ENCODE data around the gene SNTN.
"Not testable (repeated sequence)": the region's sequence is repeated elsewhere in the genome, so short reads cannot be mapped to it uniquely, and the experiment has no call there.

The SNTN gene

DNA sequence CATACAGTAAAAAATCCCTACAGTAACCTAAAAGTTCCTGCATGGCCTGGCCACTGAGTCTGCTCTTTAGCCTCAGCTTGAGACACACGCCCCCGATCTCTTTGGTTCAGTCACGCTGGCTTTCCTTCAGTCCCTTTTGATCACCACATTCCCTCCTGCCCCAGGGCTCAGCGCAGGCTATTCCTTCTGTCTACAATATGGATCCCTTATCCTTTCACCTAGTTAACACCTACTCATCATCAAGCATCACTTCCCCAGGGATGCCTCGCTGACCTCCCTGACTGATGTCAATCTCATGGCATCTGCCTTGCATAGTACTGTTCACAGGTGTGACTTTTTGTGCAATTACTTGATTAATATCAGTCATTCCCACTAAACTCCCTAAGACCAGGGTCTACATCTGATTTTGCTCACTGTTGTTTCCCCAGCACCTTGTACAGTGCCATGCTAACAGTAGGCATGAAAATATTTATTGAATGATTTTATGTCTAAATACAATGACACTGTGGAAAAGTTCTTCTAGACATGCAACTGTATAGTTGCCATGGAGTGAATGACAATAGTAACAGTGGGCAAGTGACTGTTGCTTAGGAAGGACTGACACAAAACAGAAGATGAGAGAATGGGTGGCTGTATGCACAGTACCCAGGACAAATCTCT lies at the start of gene SNTN:
SNTN (plus strand) TSS at position 610 of the 660 bp plus-strand sequence; CDS start at position 623, 13 bp downstream.
- DNase-seq (ENCODE audit: low read depth) = no peak

DNA sequence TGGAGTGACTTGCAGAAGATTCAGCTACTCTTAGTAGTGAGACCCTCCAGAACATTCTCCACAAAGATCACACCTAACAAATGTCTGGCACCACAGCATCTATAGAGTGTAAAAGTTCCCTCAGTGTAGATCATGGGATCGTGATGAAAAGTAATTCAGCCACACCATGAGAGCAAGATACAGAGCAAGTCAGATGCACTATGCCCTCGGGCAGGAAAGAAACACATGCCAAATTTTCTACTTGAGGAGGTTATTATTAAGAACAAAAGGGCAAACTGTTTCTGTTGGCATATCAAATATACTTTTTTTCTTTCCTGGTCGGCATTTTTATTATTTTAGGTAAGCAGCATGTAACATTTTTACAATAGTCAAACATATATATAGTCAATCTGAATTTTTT lies 44.8 kb upstream of the SNTN start:
- DNase-seq (ENCODE audit: low read depth) = no peak

DNA sequence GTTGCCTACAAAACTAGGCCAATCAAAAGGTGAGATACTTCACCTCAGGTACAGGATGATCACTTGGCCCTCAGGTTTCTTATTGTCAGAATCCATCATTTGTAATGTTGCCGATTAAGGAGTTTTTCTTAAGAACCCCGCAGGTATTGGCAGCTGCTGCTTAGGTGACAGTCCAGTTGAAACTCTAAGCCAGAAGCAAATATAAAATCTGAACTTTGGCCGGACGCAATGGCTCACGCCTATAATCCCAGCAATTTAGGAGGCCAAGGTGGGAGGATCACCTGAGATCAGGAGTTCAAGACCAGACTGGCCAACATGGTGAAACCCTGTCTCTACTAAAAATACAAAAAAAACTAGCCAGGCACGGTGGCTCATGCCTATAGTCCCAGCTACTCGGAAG lies 43.1 kb upstream of the SNTN start:
- no peak for DNase-seq (ENCODE audit: low read depth)

DNA sequence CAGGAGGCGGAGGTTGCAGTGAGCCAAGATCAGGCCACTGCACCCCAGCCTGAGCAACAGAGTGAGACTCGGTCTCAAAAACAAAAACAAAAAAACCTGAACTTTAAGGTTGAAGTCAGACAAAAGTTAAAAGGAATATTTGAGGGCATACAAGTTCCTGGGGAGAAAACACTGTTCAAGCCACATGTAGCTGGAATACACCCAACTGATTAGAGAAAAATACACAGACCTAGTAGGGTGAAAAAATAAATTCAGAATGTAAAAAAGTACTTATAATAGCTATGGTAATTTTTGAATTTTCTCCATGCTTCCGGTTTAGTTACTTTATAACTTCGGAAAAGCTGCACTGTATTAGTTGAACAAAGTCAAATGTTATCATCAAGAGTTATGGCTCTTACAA lies 42.6 kb upstream of the SNTN start:
- no peak for DNase-seq (ENCODE audit: low read depth)

DNA sequence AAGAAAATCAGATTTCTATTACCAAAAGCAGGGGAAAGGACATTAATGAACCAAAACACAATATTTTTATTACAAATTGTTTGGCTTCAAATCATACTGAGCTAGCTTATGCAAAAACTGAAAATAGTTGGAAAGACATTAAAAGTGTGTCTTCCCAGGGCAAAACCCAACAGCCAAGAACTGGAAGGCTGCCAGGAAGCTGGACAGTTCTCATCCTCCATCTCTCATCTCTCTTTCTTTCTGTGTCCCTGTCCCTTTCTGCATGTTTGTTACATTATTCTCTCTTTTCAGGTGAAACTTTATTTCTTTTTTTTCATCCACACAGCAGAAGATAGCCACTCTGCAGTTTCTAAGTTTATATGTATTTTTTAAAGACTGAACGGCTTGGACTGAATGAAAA lies 41.1 kb upstream of the SNTN start:
- DNase-seq (ENCODE audit: low read depth) = no peak

DNA sequence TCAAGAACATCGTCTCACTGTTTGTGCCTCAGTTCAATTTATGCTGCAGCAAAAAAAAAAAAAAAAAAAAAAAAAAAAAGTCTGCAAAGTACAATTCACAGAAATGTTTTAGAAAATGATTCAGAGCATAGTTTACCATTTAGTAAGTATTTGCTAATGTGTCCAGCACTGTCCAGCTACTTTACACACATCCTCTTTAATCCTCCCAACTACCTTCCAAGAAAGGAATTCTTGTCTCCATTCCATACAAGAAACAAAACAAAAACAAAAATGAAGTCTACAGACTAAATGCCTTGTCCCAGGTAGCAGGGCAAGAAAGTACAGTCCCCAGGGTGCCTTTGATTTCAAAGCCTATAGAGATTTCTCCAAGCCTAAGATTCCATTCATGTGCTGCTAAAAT lies 38.9 kb upstream of the SNTN start:
- peak; percentile 51 for DNase-seq (ENCODE audit: low read depth)

DNA sequence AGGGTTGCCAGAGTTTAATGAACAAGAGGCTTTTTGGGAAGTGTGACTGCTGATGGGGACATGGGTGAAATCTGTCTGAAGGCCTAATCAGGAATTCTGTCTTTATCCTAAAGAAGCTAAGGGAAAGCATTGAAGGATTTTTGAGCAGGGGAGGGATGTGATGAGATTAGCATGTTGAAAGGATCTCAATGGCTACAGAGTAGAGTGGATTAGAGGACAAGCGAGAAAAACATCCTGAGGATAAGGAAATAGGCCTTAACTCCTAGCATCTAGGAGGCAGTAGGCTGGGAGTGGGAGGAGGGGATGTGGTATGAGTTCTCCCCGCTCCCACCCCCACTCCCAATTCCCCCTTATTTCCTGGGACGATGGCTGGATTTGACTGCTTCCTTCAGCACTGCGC lies 35.1 kb upstream of the SNTN start:
- no peak for DNase-seq (ENCODE audit: low read depth)

DNA sequence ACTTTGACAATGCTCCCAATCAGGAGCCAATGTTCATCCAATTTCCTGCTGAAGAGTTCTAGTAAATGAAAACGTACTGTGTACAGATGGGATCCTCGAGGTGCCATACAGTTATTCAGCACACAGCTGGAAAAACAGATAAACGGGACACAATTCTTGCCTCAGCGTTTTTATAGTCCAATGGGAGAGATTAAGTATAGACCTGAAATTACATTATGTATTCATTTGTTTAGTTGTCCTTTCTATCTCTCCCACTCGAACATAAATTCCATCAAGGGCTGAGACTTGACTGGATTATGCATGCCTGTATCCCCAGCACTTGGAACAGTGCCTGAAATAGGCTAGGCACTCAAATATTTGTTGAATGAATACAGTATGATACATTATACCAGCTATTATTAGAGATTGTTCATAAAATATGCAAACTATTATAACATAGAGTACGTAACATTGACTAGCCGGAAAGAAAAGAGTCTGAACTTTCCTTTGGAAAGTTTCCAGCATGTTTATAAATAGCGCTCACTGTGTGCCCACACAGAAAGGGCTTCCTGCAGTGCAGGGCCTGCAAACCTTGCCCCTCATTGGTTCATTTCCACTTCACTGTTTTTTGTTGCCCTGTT lies 27.4 kb upstream of the SNTN start:
- peak; percentile 91 for DNase-seq (ENCODE audit: low read depth)

DNA sequence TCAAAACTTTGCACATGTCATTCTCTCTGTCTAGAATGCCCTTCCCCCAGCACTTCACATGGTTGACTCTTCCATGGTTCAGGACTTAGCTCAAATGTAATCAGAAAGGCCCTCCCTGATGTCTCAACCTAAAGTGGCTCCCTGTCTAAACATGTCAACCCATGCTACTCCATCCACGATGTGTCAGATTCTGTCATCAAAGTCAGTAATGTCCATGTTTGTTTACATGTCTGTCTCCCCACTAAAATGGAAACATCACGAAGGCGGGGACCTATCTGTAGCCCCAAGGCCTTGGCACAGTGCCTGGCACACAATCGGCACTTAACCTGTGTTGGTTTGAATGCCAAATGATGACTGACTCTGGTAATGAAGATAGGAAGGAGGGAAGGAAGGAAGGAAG lies 20.8 kb upstream of the SNTN start:
- DNase-seq (ENCODE audit: low read depth) = no peak

DNA sequence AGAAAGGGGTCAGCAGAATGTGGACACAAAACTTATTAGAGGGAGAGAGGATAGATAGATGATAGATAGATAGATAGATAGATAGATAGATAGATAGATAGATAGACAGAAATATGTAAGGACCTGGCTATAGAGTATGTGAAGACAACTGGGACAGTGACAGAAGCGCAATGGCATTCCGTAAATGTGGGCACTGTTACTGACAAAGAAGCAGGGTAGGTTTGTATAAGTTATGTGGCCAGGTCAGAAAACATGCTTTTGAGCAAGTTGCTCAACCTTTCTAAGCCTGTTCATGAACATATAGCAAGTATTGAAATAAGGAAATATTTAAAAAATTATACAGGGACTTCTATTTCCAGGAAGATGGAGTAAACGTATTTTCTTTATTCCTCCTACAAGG lies 17.3 kb upstream of the SNTN start:
- DNase-seq (ENCODE audit: low read depth) = no peak

DNA sequence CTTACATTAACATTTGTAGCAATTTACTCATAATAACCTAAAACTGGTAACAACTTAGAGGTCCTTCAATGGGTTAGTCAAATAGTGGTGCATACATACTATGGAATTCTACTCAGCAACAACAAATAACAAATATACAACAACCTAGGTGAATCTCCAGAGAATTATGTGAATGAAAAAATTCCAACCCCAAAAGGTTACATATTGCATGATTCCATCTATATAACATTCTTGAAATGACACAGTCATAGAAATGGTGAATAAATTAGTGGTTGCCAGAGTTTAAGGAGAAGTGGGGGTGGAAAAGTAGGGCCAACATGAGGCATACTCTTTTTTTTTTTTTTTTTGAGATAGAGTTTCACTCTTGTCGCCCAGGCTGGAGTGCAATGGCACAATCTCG lies 12.7 kb upstream of the SNTN start:
- no peak for DNase-seq (ENCODE audit: low read depth)

DNA sequence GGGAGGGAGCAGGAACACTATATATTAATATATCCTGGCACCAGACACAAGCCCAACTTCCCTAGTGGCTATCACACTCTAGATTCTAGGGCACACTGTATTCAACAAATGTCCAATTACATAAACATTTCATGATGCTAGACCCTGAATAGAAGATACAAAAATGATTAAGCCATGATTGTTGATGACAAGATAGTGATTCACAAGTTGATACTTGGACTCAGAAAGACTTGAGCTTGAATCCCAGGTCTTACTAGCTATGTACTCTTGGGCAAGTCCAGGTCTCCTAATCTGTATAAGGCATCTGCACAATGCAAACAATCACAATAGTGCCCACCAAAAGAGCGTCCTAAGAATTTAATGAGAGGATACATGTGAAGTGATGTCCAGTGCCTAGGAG lies 10.0 kb upstream of the SNTN start:
- no peak for DNase-seq (ENCODE audit: low read depth)

DNA sequence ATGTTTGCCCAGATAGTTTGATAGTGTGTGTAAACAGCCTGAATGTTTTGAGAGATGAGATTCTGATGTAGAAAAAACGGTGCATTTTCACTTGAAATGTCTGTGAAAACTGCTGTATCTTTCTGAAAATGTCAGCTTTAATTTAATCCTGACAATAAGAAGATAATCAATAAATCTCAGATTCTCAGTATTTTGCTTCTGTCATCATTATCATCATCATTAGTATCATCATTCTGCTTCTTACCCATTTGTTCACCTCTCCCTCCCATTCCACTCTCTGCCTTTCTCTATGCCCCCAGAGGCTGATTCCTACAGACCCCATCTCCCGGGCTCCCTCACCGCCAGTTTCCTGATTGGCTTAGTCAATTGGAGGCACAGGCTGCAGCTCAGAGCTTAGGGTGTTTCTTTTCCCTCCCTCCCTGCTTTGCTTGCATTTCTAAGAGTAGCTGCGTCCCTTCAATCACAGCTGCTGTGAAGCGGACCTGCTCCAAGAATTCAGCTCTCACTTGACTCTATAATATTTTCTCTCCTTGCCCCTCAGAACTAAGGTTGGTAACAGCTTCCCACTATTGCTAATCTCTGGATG lies 8.2 kb upstream of the SNTN start:
- no peak for DNase-seq (ENCODE audit: low read depth)

DNA sequence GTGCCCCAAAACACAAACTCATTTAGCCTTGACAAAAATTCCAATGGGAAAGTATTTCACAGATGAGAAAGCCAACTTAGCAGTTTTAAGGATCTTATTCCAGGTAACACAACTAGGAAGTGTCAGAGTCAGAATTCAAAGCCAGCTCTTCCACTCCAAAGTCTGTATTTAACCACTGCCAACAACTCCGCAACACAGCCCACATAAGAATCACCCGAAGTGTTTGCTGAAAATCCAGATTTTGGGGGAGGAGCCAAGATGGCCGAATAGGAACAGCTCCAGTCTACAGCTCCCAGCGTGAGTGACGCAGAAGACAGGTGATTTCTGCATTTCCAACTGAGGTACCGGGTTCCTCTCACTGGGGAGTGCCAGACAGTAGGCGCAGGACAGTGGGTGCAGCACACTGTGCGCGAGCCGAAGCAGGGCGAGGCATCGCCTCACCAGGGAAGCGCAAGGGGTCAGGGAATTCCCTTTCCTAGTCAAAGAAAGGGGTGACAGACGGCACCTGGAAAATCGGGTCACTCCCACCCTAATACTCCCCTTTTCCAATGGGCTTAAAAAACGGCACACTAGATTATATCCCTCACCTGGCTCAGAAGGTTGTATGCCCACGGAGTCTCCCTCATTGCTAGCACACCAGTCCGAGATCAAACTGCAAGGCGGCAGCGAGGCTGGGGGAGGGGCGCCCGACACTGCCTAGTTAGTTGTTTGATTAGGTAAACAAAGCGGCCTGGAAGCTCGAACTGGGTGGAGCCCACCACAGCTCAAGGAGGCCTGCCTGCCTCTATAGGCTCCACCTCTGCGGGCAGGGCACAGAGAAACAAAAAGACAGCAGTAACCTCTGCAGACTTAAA lies 7.3 kb upstream of the SNTN start:
- DNase-seq (ENCODE audit: low read depth) = not testable (repeated sequence)

DNA sequence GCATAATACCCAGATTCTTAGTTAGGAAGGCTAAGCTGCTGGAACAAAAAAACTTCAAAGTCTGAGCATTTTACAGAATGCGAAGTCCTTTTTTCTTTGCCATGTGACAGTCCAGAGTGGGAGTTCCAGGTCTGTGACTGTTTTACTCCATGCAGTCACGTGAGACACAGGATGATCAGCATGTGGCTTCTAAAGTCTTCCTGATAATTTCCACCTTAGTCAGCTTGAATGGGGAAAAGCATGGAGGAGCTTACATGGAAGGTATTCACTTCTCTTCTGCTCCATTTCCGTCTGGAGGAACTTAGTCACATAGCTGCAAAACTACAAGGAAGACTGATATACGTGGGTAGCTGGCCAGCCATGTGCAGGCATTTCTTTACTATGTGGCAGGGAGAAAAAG lies 1.7 kb downstream of the SNTN start:
- no peak for DNase-seq (ENCODE audit: low read depth)

DNA sequence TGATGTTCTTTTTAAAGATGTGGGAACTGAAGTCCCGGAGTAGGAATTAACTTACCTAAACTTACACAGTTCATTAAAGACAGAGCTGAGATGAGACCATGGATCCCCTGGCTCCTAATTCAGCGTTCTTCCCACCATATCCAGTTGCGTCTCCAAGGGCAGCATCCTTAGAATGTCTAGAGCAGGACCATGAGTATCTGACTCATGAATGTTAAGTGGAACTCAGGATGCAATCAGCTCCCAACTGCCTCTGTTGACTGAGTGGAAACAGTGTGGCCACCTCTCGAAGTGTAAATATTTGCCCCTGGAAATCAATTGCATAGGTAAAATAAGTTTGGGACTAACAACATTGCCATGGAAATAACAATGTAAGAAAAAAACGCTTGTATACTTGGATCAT lies 2.5 kb downstream of the SNTN start:
- no peak for DNase-seq (ENCODE audit: low read depth)

DNA sequence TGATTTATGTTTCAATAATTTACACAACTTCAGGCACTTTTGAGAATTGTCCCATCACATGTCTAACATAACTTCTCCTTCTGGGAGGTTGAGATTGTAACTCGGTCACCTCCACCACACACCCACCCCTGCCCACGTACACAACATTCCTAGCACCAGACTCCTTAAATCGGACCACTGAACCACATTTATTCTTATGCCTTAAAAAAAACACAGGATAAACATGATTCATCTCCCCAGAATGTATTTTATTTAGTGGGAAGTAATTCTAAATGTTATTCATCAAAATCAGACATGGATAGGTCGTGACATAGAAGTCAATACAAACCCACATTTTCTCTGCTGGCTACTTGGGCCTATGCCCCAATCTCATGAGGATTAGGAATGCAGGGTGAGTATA lies 3.0 kb downstream of the SNTN start:
- peak; percentile 79 for DNase-seq (ENCODE audit: low read depth)

DNA sequence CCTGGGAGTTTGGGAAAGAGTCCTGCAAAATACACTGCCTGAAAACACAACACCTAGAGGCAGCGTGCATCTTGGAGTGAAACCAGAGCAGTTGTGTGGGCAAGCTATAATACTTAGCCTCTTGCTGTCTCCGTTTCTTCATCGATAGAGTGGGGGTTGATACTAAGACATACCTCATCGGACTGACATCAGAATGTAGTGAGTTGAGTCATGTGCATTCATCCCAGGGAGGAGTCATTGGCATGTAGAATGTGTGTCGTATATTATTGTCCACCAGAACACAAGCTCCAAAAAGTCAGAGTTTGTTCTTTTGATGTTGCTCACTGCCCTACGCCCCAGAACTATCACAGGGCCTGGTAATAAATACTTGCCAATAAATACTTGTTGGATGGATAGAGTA lies 4.3 kb downstream of the SNTN start:
- DNase-seq (ENCODE audit: low read depth) = peak; percentile 62

DNA sequence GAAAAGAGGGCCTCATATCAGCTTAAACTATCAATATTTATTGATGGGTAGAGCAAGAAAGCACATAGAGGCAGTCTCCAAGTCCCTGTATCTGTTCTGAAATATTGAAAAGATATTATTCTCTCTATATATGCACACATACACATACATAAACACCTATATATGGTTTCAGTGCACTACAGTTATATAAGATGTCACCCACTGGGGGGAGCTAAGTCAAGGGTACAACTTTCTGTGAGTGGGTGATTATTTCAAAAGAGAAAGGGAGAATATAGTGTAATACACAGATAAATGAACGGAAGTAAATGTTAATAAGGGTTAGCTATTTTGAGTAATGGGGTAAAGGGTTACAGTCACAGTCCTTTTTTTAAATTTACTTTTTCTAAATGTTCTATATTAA lies 8.8 kb downstream of the SNTN start:
- no peak for DNase-seq (ENCODE audit: low read depth)

DNA sequence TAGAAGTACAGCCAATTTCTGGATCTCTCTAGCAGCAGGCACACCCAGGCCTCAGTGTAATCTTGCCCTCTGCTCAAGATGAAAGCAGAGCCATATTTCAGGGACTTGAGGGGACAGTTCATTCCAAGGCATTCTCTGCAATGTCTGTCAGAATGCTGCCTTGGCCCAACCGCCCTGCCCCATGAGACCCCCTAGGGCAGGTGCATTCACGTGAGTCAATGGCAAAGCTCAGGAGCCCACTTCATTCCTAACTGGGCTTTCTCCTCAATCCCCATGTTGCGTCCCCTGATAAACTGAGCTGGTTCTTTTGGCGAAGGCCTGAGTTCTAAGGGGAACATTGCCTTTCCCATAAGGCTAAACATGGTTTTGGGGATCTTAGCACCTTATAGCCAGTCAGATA lies 9.5 kb downstream of the SNTN start:
- DNase-seq (ENCODE audit: low read depth) = no peak

DNA sequence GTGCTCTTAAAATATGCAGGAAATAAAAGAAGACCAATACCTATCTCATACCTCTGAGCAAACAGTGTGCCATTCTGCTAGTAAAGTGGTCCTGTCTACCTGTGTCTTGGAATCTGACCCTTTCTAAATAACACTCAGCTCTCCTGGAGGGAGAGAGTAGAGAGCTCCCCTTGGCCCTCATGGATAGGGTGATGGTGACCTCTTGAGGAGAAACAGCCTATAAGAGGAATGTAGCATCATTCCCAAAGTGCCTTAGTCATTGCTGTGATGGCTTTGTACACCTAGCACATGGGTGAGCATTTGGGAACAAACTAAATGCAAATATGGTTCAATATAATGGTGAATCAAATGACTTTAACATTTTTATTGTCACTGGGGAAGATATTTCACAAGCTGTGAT lies 10.0 kb downstream of the SNTN start:
- no peak for DNase-seq (ENCODE audit: low read depth)

DNA sequence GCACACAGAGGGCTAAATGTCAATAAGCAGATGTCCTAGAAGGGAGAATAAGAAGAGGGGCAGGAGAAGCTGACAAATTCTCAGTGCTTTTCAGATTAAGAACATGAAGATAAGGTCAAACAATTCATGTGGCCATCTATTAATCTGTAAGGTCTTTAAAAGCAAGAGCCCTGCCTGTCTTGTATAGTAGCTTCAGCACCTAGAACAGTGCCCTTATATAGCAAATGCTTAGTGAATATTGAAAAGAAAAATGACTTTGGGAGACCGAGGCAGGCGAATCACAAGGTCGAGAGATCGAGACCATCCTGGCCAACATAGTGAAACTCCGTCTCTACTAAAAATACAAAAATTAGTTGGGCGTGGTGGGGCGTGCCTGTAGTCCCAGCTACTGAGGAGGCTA lies 18.1 kb downstream of the SNTN start:
- no peak for DNase-seq (ENCODE audit: low read depth)

DNA sequence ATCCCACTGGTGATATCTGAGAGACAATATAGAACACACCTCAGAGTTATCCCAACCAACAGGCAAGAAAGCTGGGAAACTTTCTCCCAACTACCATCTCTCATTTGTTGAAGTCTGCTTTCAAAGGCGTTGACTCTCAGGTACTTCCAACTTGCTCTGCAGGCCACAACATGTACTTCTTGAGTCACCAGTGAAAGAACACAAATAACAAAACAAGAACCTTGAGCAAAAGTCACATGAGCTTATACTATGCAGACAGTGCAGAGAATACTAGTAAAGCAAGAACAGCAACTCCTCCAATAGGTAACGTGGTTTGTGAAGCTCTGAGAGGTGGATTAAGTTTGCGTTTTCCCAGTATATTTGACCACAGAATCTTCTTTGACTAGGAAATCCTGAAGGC lies 20.6 kb downstream of the SNTN start:
- no peak for DNase-seq (ENCODE audit: low read depth)
